ENCODE data around the gene C3AR1. TPM values are rescaled to one million over a fixed set of nuclear protein-coding genes. Genes with fewer than 3 reads are reported as not detected.
A peak's percentile ranks its signal among the peaks of the same experiment; 100 is the strongest.
"Not testable (repeated sequence)": the region's sequence is repeated elsewhere in the genome, so short reads cannot be mapped to it uniquely, and the experiment has no call there.

Gene C3AR1
- total RNA-seq, 2 experiments from 2014 or later: not detected

- ChIA-PET CTCF (ENCODE audit: unreplicated experiment) (no interaction called here), POLR2A (no interaction called here)
- Histone ChIP-seq H3K9me2 (ENCODE audit: insufficient read depth, low read length) (no peaks in the 10 kb centered on the region), H3K4me2 (ENCODE audit: low read length) (no peak overlapping the region), H3K36me3 (ENCODE audit: insufficient read depth, low read length) (peaks cover 79% of the 10 kb centered on the region), H3K4me1 (ENCODE audit: insufficient read depth, low read length, poor library complexity, severe bottlenecking) (peaks cover 7% of the 10 kb centered on the region), H3K9me3 (ENCODE audit: low read length) (no peaks in the 10 kb centered on the region), H3K79me2 (ENCODE audit: insufficient read depth, low read depth, low read length) (peaks cover 50% of the 10 kb centered on the region), H2AFZ (ENCODE audit: low read length) (no peak overlapping the region), H3K4me3 (ENCODE audit: low read depth, low read length, poor library complexity, severe bottlenecking) (no peak overlapping the region), H4K20me1 (ENCODE audit: insufficient read depth, low read length) (peaks cover 6% of the 10 kb centered on the region; the same call in 1 of the 2 replicates), H3K27ac (ENCODE audit: low read depth, low read length, poor library complexity, severe bottlenecking) (no peak overlapping the region)
- intact Hi-C loops (cut with micrococcal nuclease; ENCODE audit: unreplicated experiment): loop anchor here (10.0 kb wide), 1 partner anchor 155 kb away; no protein-coding TSS in a partner anchor
- no peak for DNase-seq (ENCODE audit: low spot score)
- TF ChIP-seq CTCF (conservative IDR thresholded peaks at IDR 0.05; ENCODE audit: low read length) (no peak), EZH2phosphoT487 (IDR thresholded peaks at IDR 0.05; ENCODE audit: borderline replicate concordance, low read depth, low read length) (no peak)
- BruUV-seq (replicated peaks): no TSS peak
These were observed 23.6 kb upstream of the C3AR1 start for GRCh38 chr12:8089716-8090115.

- H3K9me3 ChIP-seq (ENCODE audit: low read length); H4K20me1 ChIP-seq (ENCODE audit: insufficient read depth, low read length); H2AFZ ChIP-seq (ENCODE audit: low read length); H3K4me3 ChIP-seq (ENCODE audit: low read depth, low read length, poor library complexity, severe bottlenecking); H3K4me2 ChIP-seq (ENCODE audit: low read length); BruUV-seq (replicated peaks); CTCF ChIA-PET (ENCODE audit: unreplicated experiment); POLR2A ChIA-PET; DNase-seq (ENCODE audit: low spot score); H3K27ac ChIP-seq (ENCODE audit: low read depth, low read length, poor library complexity, severe bottlenecking); H3K9me2 ChIP-seq (ENCODE audit: insufficient read depth, low read length): not testable (repeated sequence)
- intact Hi-C loops (cut with micrococcal nuclease; ENCODE audit: unreplicated experiment): loop anchor here (10.0 kb wide), 1 partner anchor 156 kb away; no protein-coding TSS in a partner anchor
- Histone ChIP-seq H3K79me2 (ENCODE audit: insufficient read depth, low read depth, low read length) (peaks cover 54% of the 10 kb centered on the region), H3K4me1 (ENCODE audit: insufficient read depth, low read length, poor library complexity, severe bottlenecking) (peaks cover 11% of the 10 kb centered on the region), H3K36me3 (ENCODE audit: insufficient read depth, low read length) (peaks cover 79% of the 10 kb centered on the region)
These were observed 23.1 kb upstream of the C3AR1 start for GRCh38 chr12:8089277-8089676.

- Histone ChIP-seq H3K9me2 (ENCODE audit: insufficient read depth, low read length) (no peaks in the 10 kb centered on the region), H3K9me3 (ENCODE audit: low read length) (no peaks in the 10 kb centered on the region), H3K4me1 (ENCODE audit: insufficient read depth, low read length, poor library complexity, severe bottlenecking) (peaks cover 18% of the 10 kb centered on the region), H2AFZ (ENCODE audit: low read length) (no peak overlapping the region), H3K27ac (ENCODE audit: low read depth, low read length, poor library complexity, severe bottlenecking) (no peak overlapping the region), H3K36me3 (ENCODE audit: insufficient read depth, low read length) (peaks cover 73% of the 10 kb centered on the region), H3K4me2 (ENCODE audit: low read length) (0 out of 2 replicates have a peak overlapping the region, but pooled peaks have one; percentile 39), H3K79me2 (ENCODE audit: insufficient read depth, low read depth, low read length) (peaks cover 61% of the 10 kb centered on the region), H3K4me3 (ENCODE audit: low read depth, low read length, poor library complexity, severe bottlenecking) (no peak overlapping the region), H4K20me1 (ENCODE audit: insufficient read depth, low read length) (peaks cover 6% of the 10 kb centered on the region; the same call in 1 of the 2 replicates)
- CTCF ChIA-PET (ENCODE audit: unreplicated experiment): no interaction called here
- intact Hi-C loops (cut with micrococcal nuclease; ENCODE audit: unreplicated experiment): loop anchor here (10.0 kb wide), 1 partner anchor 156 kb away; no protein-coding TSS in a partner anchor
- BruUV-seq (replicated peaks): no TSS peak
- DNase-seq (ENCODE audit: low spot score): no peak
- TF ChIP-seq EZH2phosphoT487 (IDR thresholded peaks at IDR 0.05; ENCODE audit: borderline replicate concordance, low read depth, low read length) (no peak), CTCF (conservative IDR thresholded peaks at IDR 0.05; ENCODE audit: low read length) (no peak)
- POLR2A ChIA-PET: no interaction called here
These were observed 22.4 kb upstream of the C3AR1 start for GRCh38 chr12:8088574-8088973.
